Measurements from ENCODE around the gene GPR183. TPM values are rescaled to one million over a fixed set of nuclear protein-coding genes. Genes with fewer than 3 reads are reported as not detected.

The GPR183 gene
- total RNA-seq, 1 donor from 2014 or later = not detected

GRCh38 chr13:99347911-99348451 is 40.8 kb upstream of the GPR183 start:
- H3K4me3 Mint-ChIP-seq = no peak overlapping the region

GRCh38 chr13:99347335-99347878 is 40.2 kb upstream of the GPR183 start:
- no peak for DNase-seq (ENCODE audit: extremely low spot score, unreplicated experiment)
- no peaks in the 10 kb centered on the region for H3K27me3 Mint-ChIP-seq
- H3K27ac Mint-ChIP-seq = no peak overlapping the region
- H3K36me3 Mint-ChIP-seq = peaks cover 38% of the 10 kb centered on the region
- no peaks in the 10 kb centered on the region for H3K9me3 Mint-ChIP-seq
- H3K4me3 Mint-ChIP-seq = no peak overlapping the region
- no peak for TF ChIP-seq CTCF (conservative IDR thresholded peaks at IDR 0.05)
- peaks cover 3% of the 10 kb centered on the region for H3K4me1 Mint-ChIP-seq (ENCODE audit: unreplicated experiment)

More at GRCh38 chr13:99347911-99348451, 40.8 kb upstream of the GPR183 start:
- Mint-ChIP-seq H3K9me3 (no peaks in the 10 kb centered on the region), H3K4me1 (ENCODE audit: unreplicated experiment) (peaks cover 3% of the 10 kb centered on the region), H3K36me3 (peaks cover 38% of the 10 kb centered on the region), H3K27ac (no peak overlapping the region), H3K27me3 (no peaks in the 10 kb centered on the region)
- DNase-seq (ENCODE audit: extremely low spot score, unreplicated experiment) = no peak
- TF ChIP-seq CTCF (conservative IDR thresholded peaks at IDR 0.05) = no peak

- Mint-ChIP-seq H3K4me1 (ENCODE audit: unreplicated experiment) (peaks cover 3% of the 10 kb centered on the region), H3K9me3 (no peaks in the 10 kb centered on the region), H3K4me3 (no peak overlapping the region), H3K27ac (peak overlapping the region; percentile 46), H3K27me3 (no peaks in the 10 kb centered on the region), H3K36me3 (peaks cover 43% of the 10 kb centered on the region)
- no peak for DNase-seq (ENCODE audit: extremely low spot score, unreplicated experiment)
- no peak for TF ChIP-seq CTCF (conservative IDR thresholded peaks at IDR 0.05)
Observed at GRCh38 chr13:99346335-99347042, 39.3 kb upstream of the GPR183 start.

GRCh38 chr13:99345345-99345744 is 38.1 kb upstream of the GPR183 start:
- H3K27me3 Mint-ChIP-seq = no peaks in the 10 kb centered on the region
- no peak for DNase-seq (ENCODE audit: extremely low spot score, unreplicated experiment)
- peaks cover 3% of the 10 kb centered on the region for H3K4me1 Mint-ChIP-seq (ENCODE audit: unreplicated experiment)
- no peak overlapping the region for H3K4me3 Mint-ChIP-seq
- peaks cover 49% of the 10 kb centered on the region for H3K36me3 Mint-ChIP-seq
- no peak overlapping the region for H3K27ac Mint-ChIP-seq
- TF ChIP-seq CTCF (conservative IDR thresholded peaks at IDR 0.05) = no peak
- no peaks in the 10 kb centered on the region for H3K9me3 Mint-ChIP-seq

- Mint-ChIP-seq H3K4me3 (no peak overlapping the region), H3K9me3 (no peaks in the 10 kb centered on the region), H3K36me3 (peaks cover 49% of the 10 kb centered on the region), H3K27me3 (no peaks in the 10 kb centered on the region), H3K4me1 (ENCODE audit: unreplicated experiment) (peaks cover 3% of the 10 kb centered on the region), H3K27ac (no peak overlapping the region)
- DNase-seq (ENCODE audit: extremely low spot score, unreplicated experiment) = no peak
- TF ChIP-seq CTCF (conservative IDR thresholded peaks at IDR 0.05) = no peak
Observed at GRCh38 chr13:99344610-99345208, 37.5 kb upstream of the GPR183 start.

Measured in type B pancreatic cell (in vitro differentiated cells).